ENCODE results near the gene CMC2. TPM values are rescaled to one million over a fixed set of nuclear protein-coding genes. Genes with fewer than 3 reads are reported as not detected.

The CMC2 gene
- total and polyA plus RNA-seq, 3 donors from 2014 or later, result 63.7 to 184 (median 84.1) TPM

DNA sequence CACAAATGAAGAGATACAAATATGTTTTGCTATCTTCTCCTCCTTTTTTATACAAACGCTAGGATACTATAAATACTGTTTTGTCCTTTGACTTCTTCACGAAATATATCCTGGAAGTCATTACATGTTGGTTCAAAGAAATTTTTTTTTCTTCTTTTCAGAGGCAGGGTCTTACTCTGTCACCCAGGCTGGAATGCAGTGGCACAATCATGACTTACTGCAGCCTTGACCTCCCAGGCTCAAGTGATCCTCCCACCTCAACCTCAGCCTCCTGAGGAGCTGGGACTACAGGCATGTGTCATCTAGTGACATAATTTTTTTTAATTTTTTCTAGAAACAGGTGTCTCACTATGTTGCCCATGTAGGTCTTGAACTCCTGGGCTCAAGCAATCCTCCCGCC lies 16.1 kb downstream of the CMC2 start:
- no peak for TF ChIP-seq POLR2A (IDR thresholded peaks at IDR 0.05)
- TF ChIP-seq, protein P1, sequence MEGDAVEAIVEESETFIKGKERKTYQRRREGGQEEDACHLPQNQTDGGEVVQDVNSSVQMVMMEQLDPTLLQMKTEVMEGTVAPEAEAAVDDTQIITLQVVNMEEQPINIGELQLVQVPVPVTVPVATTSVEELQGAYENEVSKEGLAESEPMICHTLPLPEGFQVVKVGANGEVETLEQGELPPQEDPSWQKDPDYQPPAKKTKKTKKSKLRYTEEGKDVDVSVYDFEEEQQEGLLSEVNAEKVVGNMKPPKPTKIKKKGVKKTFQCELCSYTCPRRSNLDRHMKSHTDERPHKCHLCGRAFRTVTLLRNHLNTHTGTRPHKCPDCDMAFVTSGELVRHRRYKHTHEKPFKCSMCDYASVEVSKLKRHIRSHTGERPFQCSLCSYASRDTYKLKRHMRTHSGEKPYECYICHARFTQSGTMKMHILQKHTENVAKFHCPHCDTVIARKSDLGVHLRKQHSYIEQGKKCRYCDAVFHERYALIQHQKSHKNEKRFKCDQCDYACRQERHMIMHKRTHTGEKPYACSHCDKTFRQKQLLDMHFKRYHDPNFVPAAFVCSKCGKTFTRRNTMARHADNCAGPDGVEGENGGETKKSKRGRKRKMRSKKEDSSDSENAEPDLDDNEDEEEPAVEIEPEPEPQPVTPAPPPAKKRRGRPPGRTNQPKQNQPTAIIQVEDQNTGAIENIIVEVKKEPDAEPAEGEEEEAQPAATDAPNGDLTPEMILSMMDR (IDR thresholded peaks at IDR 0.05), result no peak
- intact Hi-C loops (cut with DNase I; ENCODE audit: low total_unique reads), result no loop called here
- Histone ChIP-seq H3K4me1 (no peaks in the 10 kb centered on the region), H3K9me3 (no peaks in the 10 kb centered on the region), H3K27ac (no peak overlapping the region), H3K27me3 (no peaks in the 10 kb centered on the region), H3K36me3 (ENCODE audit: low read depth, missing control alignments) (no peaks in the 10 kb centered on the region), H3K4me3 (no peak overlapping the region)
- WGBS, 2 donors, result 75 to 81% methylated on average over 3 of the region's 3 CpGs
- DNase-seq, result no peak

DNA sequence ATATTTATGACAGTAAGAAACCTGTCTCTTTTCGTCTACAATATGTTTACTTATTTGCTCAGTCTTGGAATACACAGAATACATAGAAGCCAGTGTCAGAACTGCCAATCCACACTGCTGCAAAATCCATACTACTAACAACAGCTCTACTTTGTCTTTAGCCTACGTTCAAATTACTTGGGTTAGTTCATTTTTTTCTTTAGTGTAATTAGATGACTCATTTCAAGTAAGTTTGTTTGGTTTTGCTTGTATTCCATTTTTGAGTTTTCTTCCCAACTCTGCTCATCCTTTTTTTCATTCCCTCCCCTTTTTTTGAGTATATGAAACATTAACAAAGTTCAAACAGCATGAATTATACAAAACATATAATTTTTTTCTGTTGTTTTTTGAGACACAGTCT lies 16.9 kb downstream of the CMC2 start:
- intact Hi-C loops (cut with DNase I; ENCODE audit: low total_unique reads), result loop anchor here (10.0 kb wide), 1 partner anchor 65 kb away; no protein-coding TSS in a partner anchor
- WGBS, 2 donors, result 43 to 67% methylated on average over 2 of the region's 2 CpGs
- no peak for DNase-seq
- no peaks in the 10 kb centered on the region for H3K4me1 ChIP-seq
- no peak overlapping the region for H3K27ac ChIP-seq
- H3K9me3 ChIP-seq, result no peaks in the 10 kb centered on the region
- no peak overlapping the region for H3K4me3 ChIP-seq
- no peaks in the 10 kb centered on the region for H3K27me3 ChIP-seq
- TF ChIP-seq, protein P1 (IDR thresholded peaks at IDR 0.05), result no peak
- TF ChIP-seq POLR2A (IDR thresholded peaks at IDR 0.05), result no peak
- no peaks in the 10 kb centered on the region for H3K36me3 ChIP-seq (ENCODE audit: low read depth, missing control alignments)

DNA sequence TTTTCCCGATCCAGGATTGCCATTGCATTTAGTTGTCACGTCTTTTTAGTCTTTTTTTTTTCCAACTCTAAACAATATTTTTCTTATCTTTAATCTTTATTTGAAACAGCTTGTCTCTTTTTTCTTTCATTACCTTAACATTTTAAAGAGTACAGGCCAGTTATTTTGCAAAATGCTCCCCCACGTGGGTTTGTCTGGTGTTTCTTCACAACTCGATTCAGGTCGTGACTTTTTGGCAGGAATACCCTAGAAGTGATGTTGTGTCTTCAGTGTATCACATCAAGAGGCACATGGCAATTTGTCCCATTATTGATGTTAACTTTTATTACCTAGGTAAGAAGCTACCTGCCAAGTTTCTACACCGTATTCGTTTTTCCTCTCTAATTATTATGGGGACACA lies 17.9 kb downstream of the CMC2 start:
- intact Hi-C loops (cut with DNase I; ENCODE audit: low total_unique reads), result loop anchor here (10.0 kb wide), 1 partner anchor 64 kb away; no protein-coding TSS in a partner anchor

DNA sequence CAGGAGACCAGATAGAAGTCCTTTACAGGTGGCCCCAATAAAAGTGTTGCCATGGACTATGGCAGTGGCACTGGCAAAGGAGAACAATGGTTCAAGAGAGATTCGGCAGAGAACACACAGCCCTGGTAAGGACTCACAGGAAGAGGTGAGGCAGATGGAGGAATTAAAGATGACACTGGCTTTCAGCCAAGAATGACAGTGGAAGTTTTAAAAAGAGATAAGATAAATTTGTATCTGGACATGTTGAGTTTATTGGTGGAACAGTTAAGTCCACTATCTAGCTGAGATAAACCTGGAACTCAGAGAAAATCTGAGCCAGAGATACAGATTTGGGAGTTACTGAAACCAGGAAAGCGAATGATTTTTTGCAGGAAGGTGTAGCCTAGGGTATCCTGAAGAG lies 20.1 kb downstream of the CMC2 start:
- Histone ChIP-seq H3K9me3 (no peaks in the 10 kb centered on the region), H3K27me3 (no peaks in the 10 kb centered on the region), H3K36me3 (ENCODE audit: low read depth, missing control alignments) (no peaks in the 10 kb centered on the region), H3K4me3 (no peak overlapping the region), H3K4me1 (no peaks in the 10 kb centered on the region), H3K27ac (no peak overlapping the region)
- intact Hi-C loops (cut with DNase I; ENCODE audit: low total_unique reads), result loop anchor here (10.0 kb wide), 1 partner anchor 62 kb away; no protein-coding TSS in a partner anchor
- DNase-seq, result no peak
- 55 to 82% methylated on average over 2 of the region's 2 CpGs for WGBS, 2 donors
- TF ChIP-seq, protein P1 (IDR thresholded peaks at IDR 0.05), result no peak
- TF ChIP-seq POLR2A (IDR thresholded peaks at IDR 0.05), result no peak

More for the DNA sequence above, 17.9 kb downstream of the CMC2 start:
- Histone ChIP-seq H3K9me3 (no peaks in the 10 kb centered on the region), H3K4me3 (no peak overlapping the region), H3K27me3 (no peaks in the 10 kb centered on the region), H3K4me1 (no peaks in the 10 kb centered on the region), H3K36me3 (ENCODE audit: low read depth, missing control alignments) (no peaks in the 10 kb centered on the region), H3K27ac (no peak overlapping the region)
- DNase-seq, result no peak
- WGBS, 2 donors, result 67 to 74% methylated on average over 7 of the region's 7 CpGs
- TF ChIP-seq, protein P1 (IDR thresholded peaks at IDR 0.05), result no peak
- TF ChIP-seq POLR2A (IDR thresholded peaks at IDR 0.05), result no peak

DNA sequence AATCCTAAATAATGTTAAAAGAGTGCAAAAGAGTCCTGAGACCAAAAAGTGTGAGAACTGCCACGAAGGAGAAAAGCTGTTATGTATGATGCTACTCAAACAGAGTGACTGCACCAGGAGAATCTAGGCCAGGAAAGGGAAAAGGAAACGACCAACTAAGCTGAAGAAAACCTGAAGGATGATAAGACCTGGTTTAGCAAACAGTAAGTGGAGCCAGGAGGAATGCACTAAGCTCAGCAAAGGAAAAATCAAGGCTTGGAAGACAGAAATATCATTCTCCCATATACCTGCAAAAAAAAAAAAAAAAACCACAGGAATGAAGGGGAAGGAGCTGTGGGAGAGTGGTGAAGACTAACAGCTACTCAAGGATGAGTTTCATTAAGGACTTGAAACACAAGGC lies 21.1 kb downstream of the CMC2 start:
- TF ChIP-seq POLR2A (IDR thresholded peaks at IDR 0.05), result no peak
- TF ChIP-seq, protein P1 (IDR thresholded peaks at IDR 0.05), result no peak
- DNase-seq, result no peak
- no peaks in the 10 kb centered on the region for H3K27me3 ChIP-seq
- intact Hi-C loops (cut with DNase I; ENCODE audit: low total_unique reads), result loop anchor here (10.0 kb wide), 1 partner anchor 61 kb away; no protein-coding TSS in a partner anchor
- H3K4me1 ChIP-seq, result no peaks in the 10 kb centered on the region
- H3K9me3 ChIP-seq, result no peaks in the 10 kb centered on the region
- 67 to 78% methylated on average over 2 of the region's 2 CpGs for WGBS, 2 donors
- no peaks in the 10 kb centered on the region for H3K36me3 ChIP-seq (ENCODE audit: low read depth, missing control alignments)
- no peak overlapping the region for H3K4me3 ChIP-seq
- H3K27ac ChIP-seq, result no peak overlapping the region

Data from testis (tissue), 3 donors.